ENCODE results near the gene FIGN. TPM values are rescaled to one million over a fixed set of nuclear protein-coding genes. Genes with fewer than 3 reads are reported as not detected.

The FIGN gene
- total RNA-seq, 1 experiment from 2014 or later: not detected

DNA sequence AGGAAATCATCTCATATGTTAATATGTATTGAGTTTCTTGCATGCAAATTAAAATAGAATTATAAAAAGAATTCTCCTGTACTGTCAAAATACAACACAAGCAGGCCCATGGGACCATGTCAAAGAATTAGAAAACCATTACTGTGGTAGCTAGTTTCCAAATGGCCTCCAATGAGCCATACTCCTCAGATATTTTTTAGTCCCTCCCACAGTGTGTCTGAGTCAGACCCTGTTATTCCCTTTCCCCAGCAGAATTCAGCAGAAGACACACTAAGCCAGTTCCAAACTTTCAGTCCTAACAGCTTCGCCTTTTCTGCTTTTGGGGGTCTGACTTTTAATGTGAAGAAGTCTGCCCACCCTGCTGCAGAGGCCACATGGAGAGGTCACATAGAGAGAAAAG is 86.7 kb downstream of the FIGN start:
- H3K27me3 Mint-ChIP-seq (ENCODE audit: insufficient read depth, unreplicated experiment): no peaks in the 10 kb centered on the region
- H3K4me1 Mint-ChIP-seq (ENCODE audit: low read depth, unreplicated experiment): peaks cover 4% of the 10 kb centered on the region
- Histone ChIP-seq H3K9me3 (no peaks in the 10 kb centered on the region), H3K36me3 (ENCODE audit: control insufficient read depth, insufficient read depth, low read length) (no peaks in the 10 kb centered on the region), H3K4me3 (ENCODE audit: low read depth, low read length) (no peak overlapping the region), H3K27me3 (replicated peaks; ENCODE audit: control insufficient read depth, insufficient read depth, low read length) (no peaks in the 10 kb centered on the region), H3K4me1 (no peaks in the 10 kb centered on the region)
- TF ChIP-seq, protein P1, sequence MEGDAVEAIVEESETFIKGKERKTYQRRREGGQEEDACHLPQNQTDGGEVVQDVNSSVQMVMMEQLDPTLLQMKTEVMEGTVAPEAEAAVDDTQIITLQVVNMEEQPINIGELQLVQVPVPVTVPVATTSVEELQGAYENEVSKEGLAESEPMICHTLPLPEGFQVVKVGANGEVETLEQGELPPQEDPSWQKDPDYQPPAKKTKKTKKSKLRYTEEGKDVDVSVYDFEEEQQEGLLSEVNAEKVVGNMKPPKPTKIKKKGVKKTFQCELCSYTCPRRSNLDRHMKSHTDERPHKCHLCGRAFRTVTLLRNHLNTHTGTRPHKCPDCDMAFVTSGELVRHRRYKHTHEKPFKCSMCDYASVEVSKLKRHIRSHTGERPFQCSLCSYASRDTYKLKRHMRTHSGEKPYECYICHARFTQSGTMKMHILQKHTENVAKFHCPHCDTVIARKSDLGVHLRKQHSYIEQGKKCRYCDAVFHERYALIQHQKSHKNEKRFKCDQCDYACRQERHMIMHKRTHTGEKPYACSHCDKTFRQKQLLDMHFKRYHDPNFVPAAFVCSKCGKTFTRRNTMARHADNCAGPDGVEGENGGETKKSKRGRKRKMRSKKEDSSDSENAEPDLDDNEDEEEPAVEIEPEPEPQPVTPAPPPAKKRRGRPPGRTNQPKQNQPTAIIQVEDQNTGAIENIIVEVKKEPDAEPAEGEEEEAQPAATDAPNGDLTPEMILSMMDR (IDR thresholded peaks at IDR 0.05; ENCODE audit: insufficient read depth in 1 of 2, low read depth in 1 of 2, low read length in 1 of 2, severe bottlenecking in 1 of 2, unreplicated experiment in 1 of 2): no peak
- H3K4me3 Mint-ChIP-seq (ENCODE audit: unreplicated experiment): no peak overlapping the region
- no peak overlapping the region for H3K27ac Mint-ChIP-seq (ENCODE audit: unreplicated experiment)
- ChIA-PET CTCF (no interaction called here), POLR2A (no interaction called here)
- intact Hi-C loops (cut with micrococcal nuclease; ENCODE audit: unreplicated experiment): no loop called here
- DNase-seq: no peak
- H3K36me3 Mint-ChIP-seq (ENCODE audit: insufficient read depth, unreplicated experiment): no peaks in the 10 kb centered on the region
- H3K9me3 Mint-ChIP-seq (ENCODE audit: unreplicated experiment): no peaks in the 10 kb centered on the region
- BruUV-seq (replicated peaks): no TSS peak

DNA sequence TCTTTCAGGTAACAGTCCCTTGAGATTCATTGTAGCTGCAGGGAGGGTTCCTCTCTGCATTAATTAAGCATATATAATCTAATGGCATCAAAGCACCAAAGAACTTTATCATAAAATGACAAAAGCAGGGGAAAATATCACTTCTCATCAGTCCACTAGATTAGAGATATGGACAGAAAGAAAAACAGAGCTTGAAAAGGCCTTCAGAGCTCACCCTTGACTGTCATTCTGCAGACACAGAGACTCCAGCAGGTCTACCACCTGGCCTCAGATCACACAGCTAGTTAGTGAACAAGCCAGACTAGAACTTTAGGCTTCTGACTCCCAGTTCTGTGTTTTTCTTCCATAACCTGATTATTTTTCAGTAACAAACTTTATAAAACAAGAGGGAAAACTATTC is 88.5 kb downstream of the FIGN start:
- no peak overlapping the region for H3K27ac Mint-ChIP-seq (ENCODE audit: unreplicated experiment)
- no peak for DNase-seq
- BruUV-seq (replicated peaks): no TSS peak
- no peaks in the 10 kb centered on the region for H3K36me3 ChIP-seq (ENCODE audit: control insufficient read depth, insufficient read depth, low read length)
- ChIA-PET CTCF (no interaction called here), POLR2A (no interaction called here)
- no peaks in the 10 kb centered on the region for H3K27me3 ChIP-seq (replicated peaks; ENCODE audit: control insufficient read depth, insufficient read depth, low read length)
- TF ChIP-seq, protein P1 (IDR thresholded peaks at IDR 0.05; ENCODE audit: insufficient read depth in 1 of 2, low read depth in 1 of 2, low read length in 1 of 2, severe bottlenecking in 1 of 2, unreplicated experiment in 1 of 2): no peak
- no peak overlapping the region for H3K4me3 Mint-ChIP-seq (ENCODE audit: unreplicated experiment)
- H3K4me1 ChIP-seq: no peaks in the 10 kb centered on the region
- peaks cover 4% of the 10 kb centered on the region for H3K4me1 Mint-ChIP-seq (ENCODE audit: low read depth, unreplicated experiment)
- no peak overlapping the region for H3K4me3 ChIP-seq (ENCODE audit: low read depth, low read length)
- H3K9me3 Mint-ChIP-seq (ENCODE audit: unreplicated experiment): no peaks in the 10 kb centered on the region
- no peaks in the 10 kb centered on the region for H3K36me3 Mint-ChIP-seq (ENCODE audit: insufficient read depth, unreplicated experiment)
- no peaks in the 10 kb centered on the region for H3K27me3 Mint-ChIP-seq (ENCODE audit: insufficient read depth, unreplicated experiment)
- H3K9me3 ChIP-seq: no peaks in the 10 kb centered on the region
- intact Hi-C loops (cut with micrococcal nuclease; ENCODE audit: unreplicated experiment): no loop called here

- Histone ChIP-seq H3K4me1 (no peaks in the 10 kb centered on the region), H3K36me3 (ENCODE audit: control insufficient read depth, insufficient read depth, low read length) (no peaks in the 10 kb centered on the region), H3K9me3 (no peaks in the 10 kb centered on the region), H3K27me3 (replicated peaks; ENCODE audit: control insufficient read depth, insufficient read depth, low read length) (no peaks in the 10 kb centered on the region), H3K4me3 (ENCODE audit: low read depth, low read length) (no peak overlapping the region)
- no peaks in the 10 kb centered on the region for H3K27me3 Mint-ChIP-seq (ENCODE audit: insufficient read depth, unreplicated experiment)
- no peak for DNase-seq
- no peaks in the 10 kb centered on the region for H3K9me3 Mint-ChIP-seq (ENCODE audit: unreplicated experiment)
- ChIA-PET CTCF (no interaction called here), POLR2A (no interaction called here)
- H3K27ac Mint-ChIP-seq (ENCODE audit: unreplicated experiment): no peak overlapping the region
- no TSS peak for BruUV-seq (replicated peaks)
- H3K4me1 Mint-ChIP-seq (ENCODE audit: low read depth, unreplicated experiment): peaks cover 4% of the 10 kb centered on the region
- intact Hi-C loops (cut with micrococcal nuclease; ENCODE audit: unreplicated experiment): no loop called here
- no peak overlapping the region for H3K4me3 Mint-ChIP-seq (ENCODE audit: unreplicated experiment)
- TF ChIP-seq, protein P1 (IDR thresholded peaks at IDR 0.05; ENCODE audit: insufficient read depth in 1 of 2, low read depth in 1 of 2, low read length in 1 of 2, severe bottlenecking in 1 of 2, unreplicated experiment in 1 of 2): no peak
- no peaks in the 10 kb centered on the region for H3K36me3 Mint-ChIP-seq (ENCODE audit: insufficient read depth, unreplicated experiment)
Observed at GRCh38 chr2:163646687-163647086, 89.1 kb downstream of the FIGN start.
